Natural killer cell (primary cell): ENCODE results near the gene TAS2R41. TPM values are rescaled to one million over a fixed set of nuclear protein-coding genes. Genes with fewer than 3 reads are reported as not detected.
"Not testable (repeated sequence)": the region's sequence is repeated elsewhere in the genome, so short reads cannot be mapped to it uniquely, and the experiment has no call there.

ENCODE experiments used
- ATAC-seq, 3 donors: fragments of 150-1000 bp in 2 of 3; fragments of 200-7000 bp in 1 of 3; cut with Tn5 transposase; 1 replicate in 1 of 3; 2 replicates in 2 of 3; pipeline ENCODE4 v1.10.0; 2021; ENCODE audit warnings: mild to moderate bottlenecking in 2 of 3, moderate library complexity in 2 of 3
- DNase-seq, 2 donors: peaks; one replicate each; pipeline versions ENCODE4 v3.0.0 to v3.0.0-alpha.2; 2013 to 2021; ENCODE audit warnings: mixed read lengths in 1 of 2
- H3K27ac ChIP-seq: one replicate; pipeline ENCODE4 v1.5.1; 2013; ENCODE audit warnings: mild to moderate bottlenecking, low read length
- H3K27me3 ChIP-seq: one replicate; pipeline ENCODE4 v1.6.1; 2013; ENCODE audit warnings: low read length; ENCODE audit not compliant: control insufficient read depth, insufficient read depth
- H3K36me3 ChIP-seq: one replicate; pipeline ENCODE4 v1.6.1; 2013; ENCODE audit warnings: low read length; ENCODE audit not compliant: control insufficient read depth, insufficient read depth
- H3K4me1 ChIP-seq: one replicate; pipeline ENCODE4 v1.6.1; 2013; ENCODE audit warnings: low read length; ENCODE audit not compliant: control insufficient read depth, insufficient read depth
- H3K4me3 ChIP-seq: one replicate; pipeline ENCODE4 v1.5.1; 2013; ENCODE audit warnings: low read length
- H3K9me3 ChIP-seq: one replicate; pipeline ENCODE4 v1.6.1; 2013; ENCODE audit warnings: low read length; ENCODE audit not compliant: control insufficient read depth, insufficient read depth
- H3K27ac Mint-ChIP-seq, 2 donors: one replicate each; pipeline ENCODE4 v1.8.0; 2022; ENCODE audit warnings: mild to moderate bottlenecking in 2 of 2, mixed read lengths in 2 of 2, moderate library complexity in 1 of 2
- H3K27me3 Mint-ChIP-seq, 2 donors: one replicate each; pipeline ENCODE4 v1.8.0; 2022; ENCODE audit warnings: low read depth in 2 of 2, mixed read lengths in 2 of 2
- H3K36me3 Mint-ChIP-seq: one replicate; pipeline ENCODE4 v1.8.0; 2022; ENCODE audit warnings: mixed read lengths
- H3K4me1 Mint-ChIP-seq, 2 donors: one replicate each; pipeline ENCODE4 v1.8.0; 2022; ENCODE audit warnings: mixed read lengths in 2 of 2
- H3K4me3 Mint-ChIP-seq: one replicate; pipeline ENCODE4 v1.8.0; 2022; ENCODE audit warnings: mild to moderate bottlenecking, moderate library complexity, mixed read lengths
- H3K9me3 Mint-ChIP-seq, 2 donors: one replicate each; pipeline ENCODE4 v1.8.0; 2022; ENCODE audit warnings: mixed read lengths in 2 of 2
- WGBS: methylation state at CpG from one replicate; pipeline ENCODE4 v1.1.7; 2013; ENCODE audit warnings: missing lambda C conversion rate; ENCODE audit not compliant: insufficient coverage; 5-methylcytosine and 5-hydroxymethylcytosine counted together
- intact Hi-C: fragments of 100-400 bp; cut with micrococcal nuclease; formaldehyde crosslinking; loops from one replicate; pipeline ENCODE4 v1.14.2; 2022
- total RNA-seq, 4 donors: library from RNA; stranded (reverse); fragments of 120-200 nt in 1 of 4; gene quantifications; one replicate each; pipeline versions ENCODE4 v1.2.3 to v1.2.4, GENCODE V29; 2013 to 2022
- TF ChIP-seq, protein P1 (sequence below): fragments of 200-600 bp; IDR thresholded peaks from one replicate; pipeline ENCODE4 v1.8.0; 2022; ENCODE audit warnings: antibody characterized with exemption

TAS2R41 gene
- total RNA-seq, 3 donors from 2014 or later (not counting 1 experiment from before 2014, with no cell fraction given), result not detected

GRCh38 chr7:143480501-143480900, 2.8 kb downstream of the TAS2R41 start:
- Mint-ChIP-seq H3K4me3 (no peak overlapping the region), H3K27ac (no peak overlapping the region), H3K4me1 (peaks cover 7 to 15% of the 10 kb centered on the region in 2 donors), H3K36me3 (no peaks in the 10 kb centered on the region), H3K27me3 (peaks cover 0 to 2% of the 10 kb centered on the region in 2 donors), H3K9me3 (no peaks in the 10 kb centered on the region)
- no peak overlapping the region for H3K27ac ChIP-seq
- H3K27me3 ChIP-seq, result no peaks in the 10 kb centered on the region
- H3K4me3 ChIP-seq, result no peak overlapping the region
- TF ChIP-seq, protein P1, sequence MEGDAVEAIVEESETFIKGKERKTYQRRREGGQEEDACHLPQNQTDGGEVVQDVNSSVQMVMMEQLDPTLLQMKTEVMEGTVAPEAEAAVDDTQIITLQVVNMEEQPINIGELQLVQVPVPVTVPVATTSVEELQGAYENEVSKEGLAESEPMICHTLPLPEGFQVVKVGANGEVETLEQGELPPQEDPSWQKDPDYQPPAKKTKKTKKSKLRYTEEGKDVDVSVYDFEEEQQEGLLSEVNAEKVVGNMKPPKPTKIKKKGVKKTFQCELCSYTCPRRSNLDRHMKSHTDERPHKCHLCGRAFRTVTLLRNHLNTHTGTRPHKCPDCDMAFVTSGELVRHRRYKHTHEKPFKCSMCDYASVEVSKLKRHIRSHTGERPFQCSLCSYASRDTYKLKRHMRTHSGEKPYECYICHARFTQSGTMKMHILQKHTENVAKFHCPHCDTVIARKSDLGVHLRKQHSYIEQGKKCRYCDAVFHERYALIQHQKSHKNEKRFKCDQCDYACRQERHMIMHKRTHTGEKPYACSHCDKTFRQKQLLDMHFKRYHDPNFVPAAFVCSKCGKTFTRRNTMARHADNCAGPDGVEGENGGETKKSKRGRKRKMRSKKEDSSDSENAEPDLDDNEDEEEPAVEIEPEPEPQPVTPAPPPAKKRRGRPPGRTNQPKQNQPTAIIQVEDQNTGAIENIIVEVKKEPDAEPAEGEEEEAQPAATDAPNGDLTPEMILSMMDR, result no peak
- ATAC-seq, result peak in 1 of 3 donors; percentile 51
- no peaks in the 10 kb centered on the region for H3K4me1 ChIP-seq
- intact Hi-C loops, result no loop called here
- H3K9me3 ChIP-seq, result no peaks in the 10 kb centered on the region
- no peak for DNase-seq
- H3K36me3 ChIP-seq, result no peaks in the 10 kb centered on the region

- intact Hi-C loops, result no loop called here
- WGBS, result 97% methylated on average over 3 of the region's 3 CpGs
- Histone ChIP-seq H3K36me3 (no peaks in the 10 kb centered on the region), H3K4me1 (no peaks in the 10 kb centered on the region), H3K4me3 (no peak overlapping the region), H3K27me3 (no peaks in the 10 kb centered on the region), H3K9me3 (no peaks in the 10 kb centered on the region), H3K27ac (no peak overlapping the region)
- Mint-ChIP-seq H3K9me3 (no peaks in the 10 kb centered on the region), H3K27ac (no peak overlapping the region), H3K27me3 (peaks cover 0 to 3% of the 10 kb centered on the region in 2 donors), H3K36me3 (no peaks in the 10 kb centered on the region), H3K4me3 (no peak overlapping the region), H3K4me1 (peaks cover 7 to 15% of the 10 kb centered on the region in 2 donors)
- ATAC-seq, result no peak
- TF ChIP-seq, protein P1, result no peak
- no peak for DNase-seq
Observed at GRCh38 chr7:143484119-143484518, 6.4 kb downstream of the TAS2R41 start.

DNA sequence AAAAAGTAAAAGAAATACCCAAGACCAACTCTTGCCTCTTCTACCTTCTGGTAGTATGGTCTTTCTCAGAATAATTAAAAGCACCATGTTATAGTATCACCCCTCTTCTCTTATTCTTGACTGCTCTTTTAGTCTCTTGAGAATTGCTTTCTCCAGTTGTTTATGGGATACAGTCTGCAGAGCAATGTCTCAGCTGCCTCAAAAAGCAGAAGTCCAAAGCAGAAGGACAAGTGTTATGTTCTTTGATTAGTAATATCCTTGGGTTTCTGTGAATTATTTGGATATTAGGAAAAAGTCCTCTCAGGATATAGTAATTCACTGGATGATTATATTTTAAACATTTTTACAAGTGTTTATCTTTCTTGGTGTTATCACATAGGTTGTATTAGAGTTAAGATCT, 7.4 kb downstream of the TAS2R41 start:
- H3K9me3 Mint-ChIP-seq, result no peaks in the 10 kb centered on the region
- H3K36me3 Mint-ChIP-seq, result no peaks in the 10 kb centered on the region

GRCh38 chr7:143485500-143485899, 7.8 kb downstream of the TAS2R41 start:
- intact Hi-C loops, result no loop called here
- DNase-seq (no peak), ATAC-seq (no peak)
- no peaks in the 10 kb centered on the region for H3K9me3 Mint-ChIP-seq
- H3K27ac Mint-ChIP-seq, result no peak overlapping the region
- TF ChIP-seq, protein P1, result no peak
- no peak overlapping the region for H3K27ac ChIP-seq
- H3K36me3 ChIP-seq, result no peaks in the 10 kb centered on the region
- peaks cover 0 to 3% of the 10 kb centered on the region in 2 donors for H3K27me3 Mint-ChIP-seq
- no peaks in the 10 kb centered on the region for H3K4me1 ChIP-seq
- H3K27me3 ChIP-seq, result no peaks in the 10 kb centered on the region
- no peak overlapping the region for H3K4me3 ChIP-seq
- no peaks in the 10 kb centered on the region for H3K9me3 ChIP-seq
- no peaks in the 10 kb centered on the region for H3K36me3 Mint-ChIP-seq
- peaks cover 3 to 11% of the 10 kb centered on the region in 2 donors for H3K4me1 Mint-ChIP-seq
- H3K4me3 Mint-ChIP-seq, result no peak overlapping the region
- 86% methylated on average over 6 of the region's 6 CpGs for WGBS

More for the DNA sequence above, 7.4 kb downstream of the TAS2R41 start:
- Mint-ChIP-seq H3K27me3 (peaks cover 0 to 3% of the 10 kb centered on the region in 2 donors), H3K4me1 (peaks cover 7 to 15% of the 10 kb centered on the region in 2 donors), H3K4me3 (no peak overlapping the region), H3K27ac (no peak overlapping the region)
- DNase-seq (no peak), ATAC-seq (no peak)
- TF ChIP-seq, protein P1, result no peak
- Histone ChIP-seq H3K36me3 (no peaks in the 10 kb centered on the region), H3K27ac (no peak overlapping the region), H3K9me3 (no peaks in the 10 kb centered on the region), H3K4me3 (no peak overlapping the region), H3K27me3 (no peaks in the 10 kb centered on the region), H3K4me1 (no peaks in the 10 kb centered on the region)
- intact Hi-C loops, result no loop called here

GRCh38 chr7:143486266-143486665, 8.6 kb downstream of the TAS2R41 start:
- H3K27ac ChIP-seq, H3K4me1 ChIP-seq, H3K4me3 ChIP-seq, H3K4me1 Mint-ChIP-seq, H3K27ac Mint-ChIP-seq, H3K36me3 Mint-ChIP-seq, H3K9me3 Mint-ChIP-seq, H3K4me3 Mint-ChIP-seq, H3K27me3 Mint-ChIP-seq, H3K36me3 ChIP-seq, H3K9me3 ChIP-seq, H3K27me3 ChIP-seq, DNase-seq, intact Hi-C loops, ATAC-seq: not testable (repeated sequence)
- 89% methylated on average over 3 of the region's 3 CpGs for WGBS
